Glutamatergic neuron (in vitro differentiated cells): ENCODE measurements around the gene ABCA4. TPM values are rescaled to one million over a fixed set of nuclear protein-coding genes. Genes with fewer than 3 reads are reported as not detected.

Experiments
- DNase-seq: peaks from one replicate; pipeline ENCODE4 v3.0.0; 2022
- H3K27ac Mint-ChIP-seq: one replicate; pipeline ENCODE4 v1.8.0; 2020; ENCODE audit warnings: mild to moderate bottlenecking, mixed read lengths, inconsistent platforms; ENCODE audit not compliant: unreplicated experiment
- H3K27me3 Mint-ChIP-seq: one replicate; pipeline ENCODE4 v1.8.0; 2020; ENCODE audit warnings: mild to moderate bottlenecking, moderate library complexity, mixed read lengths, inconsistent platforms; ENCODE audit not compliant: unreplicated experiment
- H3K36me3 Mint-ChIP-seq: one replicate; pipeline ENCODE4 v1.8.0; 2020; ENCODE audit warnings: mild to moderate bottlenecking, mixed read lengths, inconsistent platforms; ENCODE audit not compliant: unreplicated experiment
- H3K4me1 Mint-ChIP-seq: one replicate; pipeline ENCODE4 v1.8.0; 2020; ENCODE audit warnings: mild to moderate bottlenecking, low read depth, mixed read lengths, inconsistent platforms; ENCODE audit not compliant: unreplicated experiment
- H3K4me3 Mint-ChIP-seq: one replicate; pipeline ENCODE4 v1.8.0; 2020; ENCODE audit warnings: mild to moderate bottlenecking, mixed read lengths, inconsistent platforms; ENCODE audit not compliant: unreplicated experiment
- H3K9me3 Mint-ChIP-seq: one replicate; pipeline ENCODE4 v1.8.0; 2020; ENCODE audit warnings: mild to moderate bottlenecking, moderate library complexity, mixed read lengths, inconsistent platforms; ENCODE audit not compliant: unreplicated experiment
- total RNA-seq: library from RNA; stranded (reverse); fragmentation: NEBNext Ultra II Directional; extraction: Animal tissue kit (Norgen Biotek cat#: 25700); gene quantifications from one replicate; pipeline ENCODE4 v1.2.1, GENCODE V29; 2021; ENCODE audit not compliant: unreplicated experiment
- TF ChIP-seq, protein P1 (sequence below): fragments of 200-600 bp; sonication (generic); IDR thresholded peaks from one replicate; pipeline ENCODE4 v1.5.0; 2021; ENCODE audit not compliant: partially characterized antibody, unreplicated experiment

Gene ABCA4
- total RNA-seq, 1 donor from 2014 or later: 0.61 TPM

DNA sequence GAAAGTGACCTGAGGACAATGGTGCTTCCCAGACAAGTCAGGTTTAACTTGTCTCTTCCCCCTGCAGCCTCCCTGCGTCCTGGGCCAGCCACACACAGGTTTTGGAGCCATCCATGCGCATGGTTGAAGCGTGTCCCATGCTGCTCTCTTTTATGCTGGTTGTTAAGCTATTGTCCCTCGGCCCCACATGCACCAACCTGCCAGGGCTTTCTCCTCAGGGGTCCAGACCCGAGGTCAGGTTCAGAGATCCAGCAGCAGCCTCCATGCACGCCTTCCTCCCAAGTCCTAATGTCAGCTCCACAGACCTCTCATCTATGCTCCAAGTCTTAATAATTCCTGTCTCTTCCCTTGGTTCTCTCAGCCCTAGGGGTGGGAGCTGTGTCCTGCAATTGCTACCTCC is 1.6 kb downstream of the ABCA4 start:
- TF ChIP-seq, protein P1, sequence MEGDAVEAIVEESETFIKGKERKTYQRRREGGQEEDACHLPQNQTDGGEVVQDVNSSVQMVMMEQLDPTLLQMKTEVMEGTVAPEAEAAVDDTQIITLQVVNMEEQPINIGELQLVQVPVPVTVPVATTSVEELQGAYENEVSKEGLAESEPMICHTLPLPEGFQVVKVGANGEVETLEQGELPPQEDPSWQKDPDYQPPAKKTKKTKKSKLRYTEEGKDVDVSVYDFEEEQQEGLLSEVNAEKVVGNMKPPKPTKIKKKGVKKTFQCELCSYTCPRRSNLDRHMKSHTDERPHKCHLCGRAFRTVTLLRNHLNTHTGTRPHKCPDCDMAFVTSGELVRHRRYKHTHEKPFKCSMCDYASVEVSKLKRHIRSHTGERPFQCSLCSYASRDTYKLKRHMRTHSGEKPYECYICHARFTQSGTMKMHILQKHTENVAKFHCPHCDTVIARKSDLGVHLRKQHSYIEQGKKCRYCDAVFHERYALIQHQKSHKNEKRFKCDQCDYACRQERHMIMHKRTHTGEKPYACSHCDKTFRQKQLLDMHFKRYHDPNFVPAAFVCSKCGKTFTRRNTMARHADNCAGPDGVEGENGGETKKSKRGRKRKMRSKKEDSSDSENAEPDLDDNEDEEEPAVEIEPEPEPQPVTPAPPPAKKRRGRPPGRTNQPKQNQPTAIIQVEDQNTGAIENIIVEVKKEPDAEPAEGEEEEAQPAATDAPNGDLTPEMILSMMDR: no peak
- no peaks in the 10 kb centered on the region for H3K36me3 Mint-ChIP-seq
- no peak overlapping the region for H3K4me3 Mint-ChIP-seq
- H3K27ac Mint-ChIP-seq: no peak overlapping the region
- peaks cover 10% of the 10 kb centered on the region for H3K4me1 Mint-ChIP-seq
- H3K9me3 Mint-ChIP-seq: peaks cover 1% of the 10 kb centered on the region
- peaks cover 4% of the 10 kb centered on the region for H3K27me3 Mint-ChIP-seq
- DNase-seq: no peak

DNA sequence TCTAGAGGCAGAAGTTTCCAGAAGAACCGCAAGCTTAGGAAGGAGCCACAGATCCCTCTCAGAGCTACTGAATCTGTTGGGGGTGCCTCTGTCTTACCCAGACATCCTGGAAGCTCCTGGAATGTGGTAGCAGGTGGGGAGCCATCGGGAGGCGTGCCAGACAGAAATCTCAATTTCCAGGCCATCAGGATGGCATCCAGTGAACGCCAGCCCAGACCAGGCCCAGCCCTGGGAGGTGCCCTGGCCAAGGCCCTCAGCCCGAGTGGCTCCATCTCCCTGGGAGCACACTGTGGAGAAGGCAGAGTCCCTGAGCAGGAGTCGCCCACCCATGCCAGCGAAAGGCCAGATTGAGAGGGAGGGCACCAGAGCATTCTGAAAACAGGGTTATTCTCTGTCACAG is 2.5 kb downstream of the ABCA4 start:
- Mint-ChIP-seq H3K36me3 (no peaks in the 10 kb centered on the region), H3K4me1 (peaks cover 10% of the 10 kb centered on the region), H3K27ac (no peak overlapping the region), H3K4me3 (no peak overlapping the region), H3K27me3 (peaks cover 4% of the 10 kb centered on the region), H3K9me3 (peaks cover 1% of the 10 kb centered on the region)
- DNase-seq: no peak
- TF ChIP-seq, protein P1: no peak

DNA sequence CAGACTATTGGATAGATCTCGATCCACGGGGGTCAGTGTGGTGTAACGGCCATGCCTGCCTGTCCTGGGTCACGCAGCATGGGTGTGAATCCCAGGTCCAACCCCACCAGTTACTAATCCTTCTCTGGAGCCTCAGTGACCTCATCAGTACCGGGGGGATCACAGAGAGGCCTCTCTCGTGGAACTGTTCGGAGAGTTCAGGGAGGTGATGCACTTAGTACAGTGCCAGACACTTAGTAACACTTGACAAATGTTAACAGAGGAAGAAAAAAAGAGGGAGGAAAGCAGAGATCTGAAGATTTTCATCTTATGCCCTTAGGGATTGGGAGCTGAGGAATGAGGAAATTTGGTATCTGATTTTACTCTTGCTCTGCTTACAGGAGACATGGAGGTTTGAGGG is 2.9 kb downstream of the ABCA4 start:
- TF ChIP-seq, protein P1: no peak
- Mint-ChIP-seq H3K27me3 (peaks cover 4% of the 10 kb centered on the region), H3K36me3 (no peaks in the 10 kb centered on the region), H3K4me3 (no peak overlapping the region), H3K4me1 (peaks cover 10% of the 10 kb centered on the region), H3K9me3 (peaks cover 1% of the 10 kb centered on the region), H3K27ac (no peak overlapping the region)
- DNase-seq: no peak

DNA sequence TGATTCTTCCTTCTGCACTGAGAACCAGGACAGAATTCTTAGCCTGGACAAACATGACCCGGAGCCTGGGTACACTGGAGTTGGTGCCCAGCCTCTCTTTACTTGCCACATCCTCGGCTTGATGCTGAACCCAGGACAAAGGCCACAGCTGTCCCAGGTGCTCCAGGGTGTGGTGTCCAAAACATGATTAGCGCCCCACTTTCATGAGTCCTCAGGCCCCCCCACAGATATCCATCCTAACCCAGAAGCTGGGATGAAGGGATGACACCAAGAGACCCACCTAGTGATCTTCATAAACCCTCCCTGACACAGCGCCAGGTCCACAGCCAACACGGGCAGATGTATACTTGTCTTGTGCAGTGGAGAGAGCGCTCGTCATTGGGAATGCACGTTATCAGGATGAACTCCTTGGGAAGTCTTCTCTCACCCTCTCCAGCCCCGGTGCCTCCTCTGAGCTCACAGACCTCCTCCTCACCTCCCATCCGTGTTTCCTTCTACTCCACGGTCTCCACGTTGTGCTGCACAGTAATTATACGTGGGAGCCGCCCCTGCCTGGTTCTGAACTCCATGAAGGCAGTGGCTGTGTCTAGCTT is 3.6 kb downstream of the ABCA4 start:
- no peak for DNase-seq
- no peaks in the 10 kb centered on the region for H3K36me3 Mint-ChIP-seq
- H3K9me3 Mint-ChIP-seq: peaks cover 1% of the 10 kb centered on the region
- TF ChIP-seq, protein P1: no peak
- peaks cover 4% of the 10 kb centered on the region for H3K27me3 Mint-ChIP-seq
- H3K4me1 Mint-ChIP-seq: peaks cover 10% of the 10 kb centered on the region
- no peak overlapping the region for H3K27ac Mint-ChIP-seq
- H3K4me3 Mint-ChIP-seq: no peak overlapping the region

DNA sequence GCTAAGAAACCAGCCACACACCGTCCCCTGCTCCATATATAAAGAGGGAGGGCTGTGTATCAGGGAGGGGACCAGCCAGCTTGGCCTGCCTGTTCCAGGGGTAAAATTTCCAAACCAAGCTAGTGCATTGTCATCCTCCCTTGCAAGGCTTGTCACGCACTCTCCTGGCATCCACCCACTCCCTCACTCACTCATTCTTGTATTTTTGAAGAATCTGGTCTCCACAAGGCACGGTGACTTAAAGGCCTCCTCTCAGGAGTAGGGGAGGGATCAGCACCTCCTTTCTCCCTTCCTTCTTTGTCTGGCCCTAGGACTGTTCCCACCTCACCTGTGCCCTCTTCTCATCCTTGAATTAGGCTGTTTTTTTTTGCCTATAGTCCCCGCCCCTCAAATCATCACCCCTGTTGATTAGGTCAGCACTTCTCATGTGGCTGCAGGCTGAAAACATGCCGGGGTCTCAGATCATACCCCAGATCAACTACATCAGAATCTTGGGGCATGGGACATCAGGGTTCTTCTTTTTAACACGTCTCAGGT is 5.0 kb downstream of the ABCA4 start:
- no peak for DNase-seq
- peaks cover 2% of the 10 kb centered on the region for H3K27me3 Mint-ChIP-seq
- peaks cover 1% of the 10 kb centered on the region for H3K9me3 Mint-ChIP-seq
- no peak overlapping the region for H3K27ac Mint-ChIP-seq
- H3K4me1 Mint-ChIP-seq: peaks cover 10% of the 10 kb centered on the region
- TF ChIP-seq, protein P1: no peak
- no peak overlapping the region for H3K4me3 Mint-ChIP-seq
- H3K36me3 Mint-ChIP-seq: no peaks in the 10 kb centered on the region
